Erythroblast (primary cell): ENCODE measurements around the gene HPCAL1.

Experiments
- GATA1 ChIP-seq: IDR thresholded peaks from 2 replicates; pipeline ENCODE4 v1.6.1; 2011; ENCODE audit warnings: low read depth, mild to moderate bottlenecking, control low read depth, low read length, moderate library complexity
- POLR2A ChIP-seq: IDR thresholded peaks from 2 replicates; pipeline ENCODE4 v1.6.1; 2011; ENCODE audit warnings: mild to moderate bottlenecking, low read length

DNA sequence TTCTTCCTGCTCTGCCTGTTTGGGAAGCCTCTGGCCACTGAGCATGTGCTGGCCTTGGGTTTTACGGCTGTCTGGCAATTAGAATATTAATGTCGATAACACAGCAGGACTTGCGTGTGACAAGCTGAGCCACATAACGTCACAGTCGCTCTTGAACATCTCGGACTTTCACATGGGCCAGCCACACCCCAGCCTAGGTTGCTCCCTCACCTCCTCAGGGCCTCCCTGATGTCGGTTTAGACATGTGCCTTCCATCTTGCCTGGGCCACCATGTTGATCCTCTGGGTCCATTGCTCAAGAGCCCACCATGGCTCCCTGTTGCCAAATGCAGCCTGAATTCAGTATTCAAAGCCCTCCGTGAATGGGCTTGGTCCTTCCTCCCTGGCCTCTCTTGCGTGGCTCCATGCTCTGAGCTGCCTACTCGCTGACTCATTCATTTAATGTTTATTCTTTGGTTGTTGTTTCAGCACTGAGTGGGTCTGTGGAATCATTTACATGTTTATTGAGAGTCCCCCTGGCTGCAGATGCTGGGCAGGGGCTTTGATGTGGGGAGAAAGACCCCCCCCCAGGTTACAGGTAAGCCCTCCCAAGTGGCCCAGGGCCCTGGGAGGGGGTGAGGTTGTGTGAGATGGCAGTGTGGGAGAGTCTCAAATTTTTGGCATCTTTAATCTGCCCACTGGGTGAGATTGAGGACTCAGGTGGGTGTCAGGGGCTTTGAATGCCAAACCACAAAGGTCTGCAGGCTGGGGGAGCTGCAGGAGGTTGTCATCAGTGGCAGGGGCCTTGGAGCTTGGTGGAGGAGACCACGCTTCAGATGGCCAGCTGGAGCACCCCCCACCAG, 83.4 kb downstream of the HPCAL1 start:
- no peak for TF ChIP-seq POLR2A
- TF ChIP-seq GATA1: no peak
